Liver (tissue), 9 donors: ENCODE results near the gene TSTD2. TPM values are rescaled to one million over a fixed set of nuclear protein-coding genes. Genes with fewer than 3 reads are reported as not detected.

ENCODE experiments used
- DNase-seq: peaks from one replicate; pipeline ENCODE4 v3.0.0-alpha.2; 2017; ENCODE audit warnings: low spot score
- H3K27ac ChIP-seq, 2 donors: one replicate each; pipeline ENCODE4 v1.7.0; 2013; ENCODE audit warnings: inconsistent platforms in 2 of 2, low read length in 2 of 2, control low read depth in 1 of 2, low read depth in 1 of 2, mild to moderate bottlenecking in 1 of 2
- H3K27me3 ChIP-seq, 4 donors: one replicate each; pipeline versions ENCODE4 v1.6.1 to v1.7.0; 2013; ENCODE audit warnings: low read length in 3 of 4, inconsistent platforms in 1 of 4, mild to moderate bottlenecking in 1 of 4, moderate library complexity in 1 of 4; ENCODE audit not compliant: control insufficient read depth in 4 of 4, insufficient read depth in 4 of 4
- H3K36me3 ChIP-seq, 4 donors: one replicate each; pipeline versions ENCODE4 v1.6.1 to v1.7.0; 2013; ENCODE audit warnings: low read length in 3 of 4, mild to moderate bottlenecking in 3 of 4, low read depth in 1 of 4, moderate library complexity in 1 of 4; ENCODE audit not compliant: control insufficient read depth in 4 of 4, insufficient read depth in 3 of 4
- H3K4me1 ChIP-seq, 4 donors: one replicate each; pipeline versions ENCODE4 v1.6.1 to v1.7.0; 2013; ENCODE audit warnings: low read length in 3 of 4, mild to moderate bottlenecking in 3 of 4, moderate library complexity in 1 of 4; ENCODE audit not compliant: control insufficient read depth in 4 of 4, insufficient read depth in 4 of 4
- H3K4me3 ChIP-seq, 3 donors: one replicate each; pipeline versions ENCODE4 v1.6.1 to v1.7.0; 2013; ENCODE audit warnings: low read length in 3 of 3, control low read depth in 1 of 3, low read depth in 1 of 3, mild to moderate bottlenecking in 1 of 3
- H3K9ac ChIP-seq, 2 donors: one replicate each; pipeline ENCODE4 v1.7.0; 2013; ENCODE audit warnings: low read length in 2 of 2, mild to moderate bottlenecking in 2 of 2, moderate library complexity in 2 of 2, control low read depth in 1 of 2, low read depth in 1 of 2
- H3K9me3 ChIP-seq, 4 donors: one replicate each; pipeline versions ENCODE4 v1.6.1 to v1.7.0; 2013; ENCODE audit warnings: low read length in 3 of 4; ENCODE audit not compliant: control insufficient read depth in 4 of 4
- FOXA1 ChIP-seq: IDR thresholded peaks from 2 replicates; pipeline ENCODE4 v1.6.1; 2016; ENCODE audit warnings: antibody characterized with exemption
- HNF4A ChIP-seq, 2 donors: conservative IDR thresholded peaks; 2 replicates each; pipeline ENCODE4 v1.6.1; 2016; ENCODE audit warnings: antibody characterized with exemption in 2 of 2, mild to moderate bottlenecking in 2 of 2
- HNF4G ChIP-seq: IDR thresholded peaks from 2 replicates; pipeline ENCODE4 v1.6.1; 2016; ENCODE audit warnings: antibody characterized with exemption
- JUND ChIP-seq, 2 donors: IDR thresholded peaks; 2 replicates each; pipeline ENCODE4 v1.6.1; 2016; ENCODE audit warnings: antibody characterized with exemption in 2 of 2
- MAX ChIP-seq: IDR thresholded peaks from 2 replicates; pipeline ENCODE4 v1.6.1; 2016; ENCODE audit warnings: antibody characterized with exemption
- NR2F2 ChIP-seq: IDR thresholded peaks from 2 replicates; pipeline ENCODE4 v1.6.1; 2016; ENCODE audit warnings: antibody characterized with exemption
- RAD21 ChIP-seq, 2 donors: IDR thresholded peaks; 2 replicates each; pipeline ENCODE4 v1.6.1; 2016; ENCODE audit warnings: antibody characterized with exemption in 2 of 2, mild to moderate bottlenecking in 2 of 2
- RXRA ChIP-seq, 2 donors: IDR thresholded peaks; 2 replicates each; pipeline ENCODE4 v1.6.1; 2017 to 2018; ENCODE audit warnings: antibody characterized with exemption in 2 of 2, mild to moderate bottlenecking in 1 of 2
- ZBTB33 ChIP-seq: IDR thresholded peaks from 2 replicates; pipeline ENCODE4 v1.6.1; 2016; ENCODE audit warnings: antibody characterized with exemption
- WGBS: extraction: QIAGEN DNeasy Blood & Tissue Kit; methylation state at CpG from one replicate; pipeline ENCODE4 v1.1.7; 2013; 5-methylcytosine and 5-hydroxymethylcytosine counted together
- polyA plus RNA-seq, 2 donors: library from polyadenylated mRNA; stranded (reverse) in 1 of 2; unstranded in 1 of 2; fragments of 200-250 nt in 1 of 2; fragments of >200 nt in 1 of 2; fragmentation: Nextera tagmentation in 1 of 2; extraction: Ambion mirVana in 1 of 2; gene quantifications; one replicate each; pipeline versions ENCODE4 v1.2.1 to v1.2.3, GENCODE V29; 2013 to 2015
- total RNA-seq, 2 donors: library from RNA; depleted of rRNA; stranded (reverse); fragments of >200 nt; gene quantifications; one replicate each; pipeline ENCODE4 v1.2.3, GENCODE V29; 2014
- TF ChIP-seq, protein P1 (sequence below): IDR thresholded peaks from 2 replicates; pipeline ENCODE4 v1.6.1; 2016; ENCODE audit warnings: antibody characterized with exemption, mild to moderate bottlenecking
- TF ChIP-seq, protein P2 (sequence below): fragments of 150-350 bp; IDR thresholded peaks from 2 replicates; pipeline ENCODE4 v1.5.1; 2017; ENCODE audit warnings: improper control_type of control experiment, low read depth, low read length; ENCODE audit not compliant: missing input control
- donor health status: healthy.
- donor health status: healthy.
- donor health status: healthy.
- donor health status: healthy.
- donor health status: healthy.

The TSTD2 gene
- total and polyA plus RNA-seq, 4 donors, result 4.6 to 13.8 (median 7.1) TPM

GRCh38 chr9:97556036-97556720 lies 77.0 kb downstream of the TSTD2 start (continued):
- TF ChIP-seq, protein P1, sequence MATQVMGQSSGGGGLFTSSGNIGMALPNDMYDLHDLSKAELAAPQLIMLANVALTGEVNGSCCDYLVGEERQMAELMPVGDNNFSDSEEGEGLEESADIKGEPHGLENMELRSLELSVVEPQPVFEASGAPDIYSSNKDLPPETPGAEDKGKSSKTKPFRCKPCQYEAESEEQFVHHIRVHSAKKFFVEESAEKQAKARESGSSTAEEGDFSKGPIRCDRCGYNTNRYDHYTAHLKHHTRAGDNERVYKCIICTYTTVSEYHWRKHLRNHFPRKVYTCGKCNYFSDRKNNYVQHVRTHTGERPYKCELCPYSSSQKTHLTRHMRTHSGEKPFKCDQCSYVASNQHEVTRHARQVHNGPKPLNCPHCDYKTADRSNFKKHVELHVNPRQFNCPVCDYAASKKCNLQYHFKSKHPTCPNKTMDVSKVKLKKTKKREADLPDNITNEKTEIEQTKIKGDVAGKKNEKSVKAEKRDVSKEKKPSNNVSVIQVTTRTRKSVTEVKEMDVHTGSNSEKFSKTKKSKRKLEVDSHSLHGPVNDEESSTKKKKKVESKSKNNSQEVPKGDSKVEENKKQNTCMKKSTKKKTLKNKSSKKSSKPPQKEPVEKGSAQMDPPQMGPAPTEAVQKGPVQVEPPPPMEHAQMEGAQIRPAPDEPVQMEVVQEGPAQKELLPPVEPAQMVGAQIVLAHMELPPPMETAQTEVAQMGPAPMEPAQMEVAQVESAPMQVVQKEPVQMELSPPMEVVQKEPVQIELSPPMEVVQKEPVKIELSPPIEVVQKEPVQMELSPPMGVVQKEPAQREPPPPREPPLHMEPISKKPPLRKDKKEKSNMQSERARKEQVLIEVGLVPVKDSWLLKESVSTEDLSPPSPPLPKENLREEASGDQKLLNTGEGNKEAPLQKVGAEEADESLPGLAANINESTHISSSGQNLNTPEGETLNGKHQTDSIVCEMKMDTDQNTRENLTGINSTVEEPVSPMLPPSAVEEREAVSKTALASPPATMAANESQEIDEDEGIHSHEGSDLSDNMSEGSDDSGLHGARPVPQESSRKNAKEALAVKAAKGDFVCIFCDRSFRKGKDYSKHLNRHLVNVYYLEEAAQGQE, result no peak
- TF ChIP-seq HNF4A (conservative IDR thresholded peaks at IDR 0.05), result no peak
- TF ChIP-seq, protein P2, sequence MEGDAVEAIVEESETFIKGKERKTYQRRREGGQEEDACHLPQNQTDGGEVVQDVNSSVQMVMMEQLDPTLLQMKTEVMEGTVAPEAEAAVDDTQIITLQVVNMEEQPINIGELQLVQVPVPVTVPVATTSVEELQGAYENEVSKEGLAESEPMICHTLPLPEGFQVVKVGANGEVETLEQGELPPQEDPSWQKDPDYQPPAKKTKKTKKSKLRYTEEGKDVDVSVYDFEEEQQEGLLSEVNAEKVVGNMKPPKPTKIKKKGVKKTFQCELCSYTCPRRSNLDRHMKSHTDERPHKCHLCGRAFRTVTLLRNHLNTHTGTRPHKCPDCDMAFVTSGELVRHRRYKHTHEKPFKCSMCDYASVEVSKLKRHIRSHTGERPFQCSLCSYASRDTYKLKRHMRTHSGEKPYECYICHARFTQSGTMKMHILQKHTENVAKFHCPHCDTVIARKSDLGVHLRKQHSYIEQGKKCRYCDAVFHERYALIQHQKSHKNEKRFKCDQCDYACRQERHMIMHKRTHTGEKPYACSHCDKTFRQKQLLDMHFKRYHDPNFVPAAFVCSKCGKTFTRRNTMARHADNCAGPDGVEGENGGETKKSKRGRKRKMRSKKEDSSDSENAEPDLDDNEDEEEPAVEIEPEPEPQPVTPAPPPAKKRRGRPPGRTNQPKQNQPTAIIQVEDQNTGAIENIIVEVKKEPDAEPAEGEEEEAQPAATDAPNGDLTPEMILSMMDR, result no peak

GRCh38 chr9:97555164-97555563 lies 78.0 kb downstream of the TSTD2 start:
- no peak overlapping the region for H3K27ac ChIP-seq
- DNase-seq, result no peak
- H3K9ac ChIP-seq, result no peak overlapping the region
- no peak overlapping the region for H3K4me3 ChIP-seq
- peaks cover 0 to 2% (median 0%) of the 10 kb centered on the region in 4 donors for H3K36me3 ChIP-seq
- 77% methylated on average over 15 of the region's 15 CpGs for WGBS
- no peak for TF ChIP-seq HNF4A (conservative IDR thresholded peaks at IDR 0.05)
- no peak for TF ChIP-seq NR2F2
- TF ChIP-seq, protein P1, result no peak
- no peak for TF ChIP-seq HNF4G
- TF ChIP-seq JUND (IDR thresholded peaks at IDR 0.05), result no peak
- no peak for TF ChIP-seq RAD21 (IDR thresholded peaks at IDR 0.05)
- no peak for TF ChIP-seq RXRA (IDR thresholded peaks at IDR 0.05)
- TF ChIP-seq MAX, result no peak
- no peak for TF ChIP-seq FOXA1
- TF ChIP-seq ZBTB33, result no peak
- TF ChIP-seq, protein P2, result no peak
- no peaks in the 10 kb centered on the region for H3K9me3 ChIP-seq
- H3K27me3 ChIP-seq, result no peaks in the 10 kb centered on the region
- H3K4me1 ChIP-seq, result peaks cover 10 to 23% (median 16%) of the 10 kb centered on the region in 4 donors
